ENCODE data around the gene SCN2B.

Gene SCN2B

DNA sequence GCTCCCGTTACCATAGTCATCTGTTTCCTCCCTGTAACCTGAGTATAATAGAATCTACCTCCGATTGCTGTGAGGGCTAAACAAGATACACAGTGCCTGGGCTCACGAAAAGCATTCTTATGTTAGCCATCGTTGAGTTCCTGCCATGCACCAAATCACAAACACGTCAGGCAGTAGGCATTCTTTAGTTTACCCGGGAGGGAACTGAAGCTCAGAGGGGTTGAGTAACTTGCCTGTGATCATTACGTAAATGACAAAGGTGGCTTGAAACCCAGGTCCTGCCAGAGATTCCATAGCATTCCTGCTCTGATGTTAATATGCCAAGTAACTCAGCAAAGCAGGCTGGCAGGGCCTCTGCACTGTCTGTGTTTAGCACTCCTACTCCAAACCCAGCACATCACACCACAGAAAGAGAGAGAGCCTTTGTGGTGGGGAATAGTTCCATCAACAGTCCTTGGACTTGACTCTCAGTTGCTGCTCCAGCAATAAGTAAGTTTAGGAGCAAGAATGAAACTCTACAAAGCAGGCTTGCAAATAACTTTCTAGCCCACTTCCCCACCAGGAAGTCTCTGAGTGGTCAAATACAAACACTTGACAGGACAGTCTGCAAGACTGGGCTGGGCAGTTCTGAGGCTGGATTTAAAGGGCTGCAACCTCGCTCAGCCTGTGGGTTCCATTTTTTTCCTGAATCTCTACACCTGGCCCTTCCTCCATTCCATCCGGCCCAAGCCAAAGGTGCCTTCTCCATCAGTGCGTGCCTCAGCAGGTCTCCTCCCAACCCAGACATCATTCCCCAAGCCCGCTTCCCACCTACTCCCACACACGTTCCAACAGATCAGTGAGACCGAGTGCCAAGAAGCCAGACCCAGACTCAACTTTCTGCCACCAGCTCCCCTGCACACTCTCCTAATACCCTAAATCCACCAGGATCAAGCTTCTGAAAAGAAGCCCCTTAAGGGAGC is 1.1 kb downstream of the SCN2B start:
- DNase-seq (ENCODE audit: low spot score) = no peak

DNA sequence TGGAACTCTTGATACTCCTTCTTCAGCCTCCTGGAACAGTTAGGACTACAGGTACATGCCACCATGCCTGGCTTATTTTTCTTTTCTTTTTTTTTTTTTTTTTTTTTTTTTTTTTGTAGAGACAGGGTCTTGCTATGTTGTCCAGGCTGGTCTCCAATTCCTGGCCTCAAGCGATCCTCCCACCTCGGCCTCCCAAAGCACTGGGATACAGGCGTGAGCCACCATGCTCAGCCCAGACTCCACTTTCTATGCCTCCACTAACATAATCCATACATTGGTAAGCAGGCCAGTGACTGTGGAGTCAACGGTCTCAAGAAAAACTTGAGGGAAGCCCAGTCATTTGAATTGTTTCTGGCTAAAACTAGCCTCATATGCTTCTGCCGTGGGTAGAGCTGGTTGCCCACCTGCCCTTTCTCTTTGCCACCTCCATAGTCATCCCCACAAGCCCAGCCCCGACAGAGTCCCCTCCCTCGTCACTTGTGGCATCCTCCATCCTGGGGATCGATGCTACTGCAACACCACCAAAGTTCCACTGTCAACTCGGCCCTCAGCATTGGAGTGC is 2.4 kb downstream of the SCN2B start:
- DNase-seq (ENCODE audit: low spot score) = no peak

DNA sequence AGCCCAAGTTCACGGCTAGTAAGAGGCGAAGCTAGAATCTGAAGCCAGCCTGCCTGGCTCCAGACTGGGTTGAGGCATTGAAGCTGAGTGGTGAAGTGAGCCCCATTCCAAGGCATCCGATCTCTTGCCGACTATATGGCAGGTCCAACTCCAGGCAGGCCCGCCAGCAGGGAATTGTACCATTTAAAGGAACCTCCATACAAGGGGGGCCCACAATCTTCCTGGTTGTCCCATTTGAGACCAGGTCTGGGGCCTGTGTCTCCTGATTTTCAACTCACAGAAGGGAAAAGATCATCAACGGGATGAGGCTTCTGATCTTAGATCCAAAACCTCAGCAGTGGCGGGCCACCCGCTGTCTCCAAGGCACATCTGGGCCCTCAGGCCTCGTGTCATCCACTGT is 4.1 kb downstream of the SCN2B start:
- DNase-seq (ENCODE audit: low spot score) = no peak

DNA sequence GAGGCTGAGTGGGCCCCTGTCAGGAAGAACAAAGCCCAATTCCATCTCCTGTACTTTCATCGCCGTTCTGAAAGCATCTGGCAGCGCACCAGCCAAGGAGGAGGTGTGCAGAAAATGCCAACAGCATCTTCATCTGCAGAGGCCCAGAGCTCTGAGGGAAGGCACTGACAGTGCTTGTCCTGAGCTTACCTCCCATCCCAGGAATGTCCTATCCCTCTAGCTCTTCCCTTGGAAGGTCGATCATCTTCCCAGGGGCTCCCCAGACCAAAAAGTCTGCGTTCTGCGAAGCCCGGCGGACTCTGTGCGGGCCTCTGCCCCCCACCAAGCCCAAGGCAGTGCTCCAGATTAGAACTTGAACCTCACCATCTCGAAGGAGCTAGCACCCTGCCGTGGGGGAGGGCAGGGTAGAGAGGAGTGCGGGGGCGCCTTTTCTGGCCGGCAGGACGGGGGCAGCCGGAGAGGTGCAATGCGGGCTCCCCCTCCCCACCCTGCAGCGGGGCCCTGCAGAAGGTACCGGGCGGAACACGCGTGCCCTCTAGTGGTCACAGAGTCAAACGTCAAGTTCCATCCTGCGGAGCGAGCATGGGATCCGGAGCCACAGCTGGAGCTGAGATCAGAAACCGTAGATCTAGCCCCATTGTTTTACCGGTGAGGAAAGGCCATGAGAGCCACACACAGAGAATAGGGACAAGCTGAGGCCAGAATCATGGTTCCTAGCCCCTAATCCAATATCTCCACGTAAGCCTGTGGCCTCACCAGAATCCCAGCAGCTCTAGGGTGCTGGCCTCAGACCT is 5.0 kb downstream of the SCN2B start:
- DNase-seq (ENCODE audit: low spot score) = peak; percentile 39

DNA sequence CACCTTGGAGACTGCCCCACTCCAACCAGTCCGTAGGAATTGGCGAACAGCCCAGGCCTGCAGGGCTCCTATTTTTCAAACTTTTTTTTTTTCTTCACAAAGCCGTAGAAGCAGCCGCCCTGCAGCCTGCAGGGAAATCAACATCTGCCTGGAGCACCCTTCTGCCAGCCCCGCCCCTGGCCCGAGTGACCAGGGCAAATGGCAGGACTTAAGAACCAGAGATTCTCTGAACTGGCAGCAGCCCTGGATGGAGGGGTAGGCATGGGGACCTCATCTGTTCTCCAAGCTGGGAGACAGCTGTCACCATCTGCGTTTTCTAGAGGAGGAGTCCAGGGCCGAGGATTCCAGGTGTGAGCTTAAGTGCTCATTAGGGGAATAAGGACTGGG is 5.6 kb downstream of the SCN2B start:
- DNase-seq (ENCODE audit: low spot score) = no peak

DNA sequence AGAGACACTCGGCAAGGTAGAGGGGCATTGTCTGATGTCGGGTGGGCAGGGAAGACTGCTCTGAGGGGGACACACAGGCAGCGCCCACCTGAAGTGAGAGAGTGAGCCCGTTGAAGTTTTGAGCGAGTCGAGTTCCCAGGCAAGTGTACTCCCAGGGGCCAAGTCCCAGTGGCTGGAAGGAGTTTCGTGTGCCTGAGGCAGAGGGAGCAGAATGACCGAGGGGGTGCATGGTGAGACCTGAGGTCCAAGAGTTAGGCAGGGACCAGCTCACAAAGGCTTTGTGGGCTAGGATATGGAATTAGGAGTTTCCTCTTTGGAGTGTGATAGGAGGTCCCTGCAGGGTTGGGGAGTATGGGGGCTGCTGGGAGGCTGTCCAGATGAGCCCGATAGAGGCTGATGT is 6.2 kb downstream of the SCN2B start:
- DNase-seq (ENCODE audit: low spot score) = no peak

DNA sequence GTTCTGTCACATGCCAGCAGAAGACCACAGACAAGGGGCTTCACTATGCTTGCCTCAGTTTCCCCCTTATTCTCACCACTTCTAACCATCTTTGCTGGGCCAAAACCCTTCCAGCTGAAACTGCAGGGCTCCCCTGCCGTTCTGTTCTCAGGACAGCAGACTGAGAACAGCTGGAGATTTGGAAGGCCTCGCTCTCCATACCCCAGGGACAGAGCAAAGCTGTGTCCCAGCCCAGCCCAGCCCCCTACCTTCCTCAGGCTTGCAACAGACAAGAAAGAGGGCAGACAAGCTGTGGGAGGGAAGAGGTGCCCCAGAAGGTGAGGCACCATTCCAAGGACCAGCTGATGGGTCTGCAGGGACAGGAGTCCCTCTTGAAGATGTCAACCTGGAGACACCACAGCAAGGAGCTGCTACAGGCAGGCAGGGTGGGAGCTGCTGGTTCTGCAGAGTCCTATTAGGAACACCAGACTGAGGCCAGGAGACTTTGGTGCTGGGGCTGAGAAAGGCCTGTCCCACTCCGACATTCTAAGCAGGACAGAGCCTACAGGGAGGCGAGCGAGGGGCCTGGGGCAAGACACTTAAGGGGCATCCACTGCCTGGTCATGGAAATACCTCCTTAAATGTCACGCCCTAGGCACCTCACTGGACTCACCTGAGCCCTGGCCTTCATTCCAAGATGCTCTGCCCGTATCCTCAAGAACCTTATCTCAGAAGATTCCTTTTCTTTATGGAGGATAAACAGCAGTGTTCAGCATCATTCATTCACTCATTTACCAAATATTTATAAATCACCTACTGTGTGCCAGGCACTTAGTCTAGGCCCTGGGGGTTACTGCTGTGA is 6.9 kb downstream of the SCN2B start:
- no peak for DNase-seq (ENCODE audit: low spot score)

DNA sequence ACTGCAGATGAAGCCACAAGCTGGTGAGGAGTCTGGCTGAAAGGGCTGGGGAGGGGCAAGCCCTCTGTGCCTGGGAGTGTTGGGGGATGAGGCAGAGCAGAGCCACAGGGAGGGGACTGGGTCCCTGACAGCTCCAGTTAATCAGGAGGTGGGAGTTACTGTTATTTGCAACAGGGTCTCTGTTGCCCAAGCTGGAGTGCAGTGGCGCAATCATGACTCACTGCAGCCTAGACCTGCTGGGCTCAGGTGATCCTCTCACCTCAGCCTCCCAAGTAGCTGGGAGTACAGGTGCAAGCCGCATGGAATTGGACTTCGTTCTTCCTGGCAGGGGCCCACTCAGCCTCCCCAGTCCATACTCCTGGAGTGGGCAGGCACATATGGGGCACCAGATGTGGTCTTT is 7.7 kb downstream of the SCN2B start:
- no peak for DNase-seq (ENCODE audit: low spot score)

DNA sequence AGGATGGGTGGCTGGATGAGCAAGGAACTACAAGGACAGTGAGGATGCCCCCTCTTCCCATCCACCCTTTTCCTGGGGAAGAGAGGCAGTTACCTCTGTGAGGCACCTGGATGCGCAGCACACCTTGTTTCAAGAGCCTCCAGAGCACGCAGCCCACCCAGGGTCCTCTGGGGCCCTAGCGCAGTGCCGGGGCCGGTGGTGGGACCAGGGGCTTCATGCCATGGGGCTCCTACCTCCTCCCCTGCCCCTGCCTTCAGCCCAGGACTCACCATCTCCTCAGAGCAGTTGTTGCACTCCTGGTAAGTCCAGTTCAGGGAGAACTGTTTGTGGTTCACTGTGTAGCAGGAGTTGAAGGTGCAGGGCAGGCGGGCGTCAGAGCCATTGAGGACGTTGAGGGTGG is 8.1 kb downstream of the SCN2B start:
- no peak for DNase-seq (ENCODE audit: low spot score)

DNA sequence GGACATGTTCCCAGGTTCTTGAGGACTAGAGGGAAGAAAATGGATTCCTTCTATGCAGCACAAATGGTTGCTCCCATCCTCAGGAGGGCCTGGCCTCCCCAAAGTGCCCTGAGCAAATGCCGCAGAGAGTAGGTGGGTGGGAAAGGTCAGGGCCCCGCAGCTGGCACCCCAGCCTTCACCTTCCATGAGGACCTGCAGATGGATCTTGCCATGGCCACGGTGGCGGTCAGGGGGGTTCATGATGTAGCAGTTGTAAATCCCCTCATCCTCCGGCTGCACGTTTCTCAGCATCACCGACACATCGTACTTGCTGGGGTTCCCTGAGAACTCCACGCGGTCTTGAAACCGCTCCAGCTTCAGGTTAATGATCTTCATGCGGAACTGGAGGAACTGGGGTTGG is 8.5 kb downstream of the SCN2B start:
- no peak for DNase-seq (ENCODE audit: low spot score)

DNA sequence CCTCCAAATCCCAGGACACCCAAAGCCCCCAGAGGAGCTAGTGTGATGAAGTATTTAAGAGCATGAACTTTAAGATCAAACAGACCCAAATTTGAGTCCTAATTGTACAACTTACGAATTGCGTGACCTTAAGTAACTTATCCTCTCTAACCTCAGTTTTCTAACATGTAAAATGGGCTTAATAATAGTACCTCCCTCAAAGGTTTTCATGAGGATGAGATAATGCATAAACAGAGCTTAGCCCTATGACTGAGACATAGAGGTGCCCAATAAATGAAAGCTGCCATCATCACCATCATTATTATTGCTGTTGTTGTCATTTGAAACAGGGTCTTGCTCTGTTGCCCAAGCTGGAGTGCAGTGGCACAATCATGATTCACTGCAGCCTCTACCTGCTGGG is 9.2 kb downstream of the SCN2B start:
- no peak for DNase-seq (ENCODE audit: low spot score)

DNA sequence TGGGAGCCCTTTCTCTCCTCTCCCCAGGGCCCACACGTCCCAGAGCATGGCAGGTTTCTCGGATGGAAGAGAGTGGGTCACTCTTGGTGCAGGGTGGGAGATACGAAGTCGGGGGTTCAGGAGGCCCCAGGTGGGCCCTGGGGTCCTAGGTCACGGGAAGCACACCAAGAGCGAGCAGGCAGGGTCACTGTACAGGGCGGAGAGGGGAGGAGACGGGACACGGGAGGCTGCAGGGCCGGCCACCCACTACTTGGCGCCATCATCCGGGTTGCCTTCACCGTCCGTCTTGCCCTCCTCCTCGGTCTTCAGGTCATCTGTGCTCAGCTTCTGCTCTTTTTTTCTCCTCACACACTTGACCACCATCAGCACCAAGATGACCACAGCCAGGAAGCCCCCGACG is 9.8 kb downstream of the SCN2B start:
- DNase-seq (ENCODE audit: low spot score) = no peak

DNA sequence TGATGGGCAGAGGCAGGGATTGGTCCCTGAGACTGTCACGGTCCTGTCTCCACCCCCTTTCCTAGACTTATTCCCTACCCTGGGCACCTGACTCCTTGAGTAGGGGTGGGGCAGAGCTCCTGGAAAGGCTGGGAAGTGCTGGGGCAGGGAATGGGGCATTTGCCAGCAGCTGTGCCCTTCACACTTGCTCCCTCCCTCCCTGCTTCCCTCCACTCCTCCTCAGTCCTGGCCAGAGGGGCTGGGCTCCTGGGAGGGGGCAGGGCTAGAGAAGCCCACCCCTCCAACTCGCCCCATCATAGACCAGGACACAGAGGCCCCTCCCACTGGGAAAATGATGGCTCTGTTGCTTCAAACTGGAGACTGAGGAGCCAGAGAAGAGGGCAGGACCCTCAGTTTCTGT is 11.6 kb downstream of the SCN2B start:
- DNase-seq (ENCODE audit: low spot score) = no peak

DNA sequence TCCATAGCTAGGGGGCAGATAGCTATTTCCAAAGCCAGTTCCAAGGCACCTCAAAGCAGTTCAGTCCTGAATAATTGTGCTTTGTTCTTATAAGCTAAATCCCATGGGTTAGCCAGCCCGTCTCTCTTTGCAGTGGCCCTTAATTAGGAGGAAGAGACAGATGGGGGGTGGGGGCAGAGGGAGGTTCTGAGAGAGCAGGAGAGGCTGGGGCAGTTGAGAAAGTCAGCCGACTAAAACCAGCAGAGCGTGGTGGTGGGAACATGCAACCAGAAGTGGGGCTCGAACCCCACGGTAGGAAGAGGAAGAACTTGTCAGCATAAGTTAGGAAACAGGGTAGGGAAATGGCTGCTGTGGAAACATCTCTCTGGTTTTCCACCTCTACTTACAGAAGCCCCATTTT is 12.9 kb downstream of the SCN2B start:
- DNase-seq (ENCODE audit: low spot score) = no peak

DNA sequence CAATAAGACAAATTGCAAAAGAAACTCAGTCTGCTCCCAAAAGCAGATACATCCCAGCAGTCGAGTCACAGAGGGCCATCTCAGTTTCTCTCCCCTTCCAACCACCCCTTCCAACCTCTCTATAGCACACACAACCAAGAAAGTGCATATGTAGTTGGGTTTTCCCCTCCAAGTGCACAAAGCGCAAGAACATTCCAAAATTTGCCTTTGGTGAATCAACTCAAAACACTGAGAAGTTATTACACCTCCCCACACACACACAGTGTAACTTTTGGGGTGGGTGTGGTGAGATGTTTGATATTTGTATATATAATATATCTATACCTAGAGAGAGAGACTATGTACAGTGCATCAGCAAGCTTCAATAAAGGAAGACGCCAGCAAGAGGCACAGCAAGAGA is 13.6 kb downstream of the SCN2B start:
- DNase-seq (ENCODE audit: low spot score) = no peak

DNA sequence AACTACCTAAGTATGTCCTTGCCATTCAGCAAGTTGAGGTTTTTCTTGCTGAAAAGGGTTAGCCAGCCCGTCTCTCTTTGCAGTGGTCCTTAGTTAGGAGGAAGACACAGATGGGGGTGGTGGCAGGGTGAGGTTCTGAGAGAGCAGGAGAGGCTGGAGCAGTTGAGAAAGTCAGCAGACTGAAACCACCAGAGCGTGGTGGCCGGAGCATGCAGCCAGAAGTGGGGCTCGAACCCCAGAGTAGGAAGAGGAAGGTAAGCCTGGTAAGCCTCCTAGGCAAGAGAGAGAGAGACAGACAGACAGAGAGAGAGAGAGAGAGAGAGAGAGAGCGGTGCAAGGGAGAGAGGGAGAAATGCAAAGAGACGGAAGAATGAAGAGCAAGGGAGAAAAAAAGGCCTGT is 14.7 kb downstream of the SCN2B start:
- DNase-seq (ENCODE audit: low spot score) = no peak

DNA sequence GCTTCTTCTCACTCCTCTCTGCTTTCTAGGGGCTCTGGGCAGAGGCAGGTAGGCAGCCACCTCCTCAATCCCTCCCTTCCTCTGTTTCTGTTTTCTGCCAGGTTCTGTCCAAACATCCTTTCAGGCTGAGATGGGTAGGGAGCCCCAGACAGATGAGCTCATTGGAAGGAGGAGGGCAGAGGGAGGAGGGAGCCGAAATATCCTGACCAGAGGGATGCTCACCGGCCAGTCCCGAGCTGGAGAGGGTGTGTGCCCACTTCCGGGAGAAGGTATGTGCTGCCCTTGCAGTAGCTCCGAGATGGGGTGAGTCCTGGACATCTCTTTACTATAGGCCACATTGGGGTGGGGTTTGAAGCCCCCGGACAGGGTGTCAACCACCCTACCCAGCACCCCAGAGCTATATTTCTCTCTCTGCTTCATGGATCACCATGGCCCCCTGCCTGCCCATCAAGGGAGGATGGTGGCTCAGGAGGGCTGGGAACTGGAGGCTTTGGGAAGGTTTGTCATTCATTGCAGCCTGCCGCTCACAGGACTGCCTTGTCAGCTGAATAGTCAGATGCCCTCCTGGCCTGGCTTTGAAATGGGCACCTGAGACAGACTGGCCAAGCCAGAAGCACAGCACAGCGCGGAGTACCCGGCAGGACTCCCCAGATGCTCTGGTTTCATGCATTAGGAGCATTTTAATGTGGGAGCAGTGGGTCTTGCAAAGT is 19.1 kb downstream of the SCN2B start:
- DNase-seq (ENCODE audit: low spot score) = no peak

DNA sequence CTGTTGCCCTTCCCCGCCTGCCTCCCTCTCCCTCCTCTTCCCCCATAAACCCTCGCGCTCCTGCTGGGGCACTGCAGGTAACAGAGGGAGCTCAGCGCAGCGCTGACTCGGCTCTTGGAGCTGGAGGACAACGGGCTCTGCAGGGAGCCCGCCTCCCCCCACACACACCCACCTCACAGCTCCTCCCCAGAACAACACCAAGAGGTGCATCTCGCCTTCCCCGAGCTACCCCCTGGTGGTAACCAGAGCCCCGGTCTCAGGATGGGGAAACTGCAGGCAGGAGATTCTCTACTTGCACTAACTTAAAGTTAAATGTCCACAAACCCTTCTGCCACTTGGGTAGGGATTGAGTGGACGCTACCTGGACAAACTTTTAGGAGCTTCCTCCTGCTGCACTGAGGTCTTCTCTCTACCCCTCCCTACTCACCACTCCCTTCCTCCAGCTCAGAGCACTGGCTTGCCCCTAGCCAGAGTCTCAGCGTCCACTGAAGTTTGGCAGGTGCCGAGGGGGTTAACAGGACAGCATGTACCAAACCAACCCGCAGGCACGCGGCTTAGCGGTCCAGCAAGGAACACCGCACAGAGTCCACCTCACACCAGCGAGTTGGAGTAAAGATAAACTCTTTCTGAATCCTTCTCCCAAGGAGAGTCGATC is 19.8 kb downstream of the SCN2B start:
- DNase-seq (ENCODE audit: low spot score) = peak; percentile 36

DNA sequence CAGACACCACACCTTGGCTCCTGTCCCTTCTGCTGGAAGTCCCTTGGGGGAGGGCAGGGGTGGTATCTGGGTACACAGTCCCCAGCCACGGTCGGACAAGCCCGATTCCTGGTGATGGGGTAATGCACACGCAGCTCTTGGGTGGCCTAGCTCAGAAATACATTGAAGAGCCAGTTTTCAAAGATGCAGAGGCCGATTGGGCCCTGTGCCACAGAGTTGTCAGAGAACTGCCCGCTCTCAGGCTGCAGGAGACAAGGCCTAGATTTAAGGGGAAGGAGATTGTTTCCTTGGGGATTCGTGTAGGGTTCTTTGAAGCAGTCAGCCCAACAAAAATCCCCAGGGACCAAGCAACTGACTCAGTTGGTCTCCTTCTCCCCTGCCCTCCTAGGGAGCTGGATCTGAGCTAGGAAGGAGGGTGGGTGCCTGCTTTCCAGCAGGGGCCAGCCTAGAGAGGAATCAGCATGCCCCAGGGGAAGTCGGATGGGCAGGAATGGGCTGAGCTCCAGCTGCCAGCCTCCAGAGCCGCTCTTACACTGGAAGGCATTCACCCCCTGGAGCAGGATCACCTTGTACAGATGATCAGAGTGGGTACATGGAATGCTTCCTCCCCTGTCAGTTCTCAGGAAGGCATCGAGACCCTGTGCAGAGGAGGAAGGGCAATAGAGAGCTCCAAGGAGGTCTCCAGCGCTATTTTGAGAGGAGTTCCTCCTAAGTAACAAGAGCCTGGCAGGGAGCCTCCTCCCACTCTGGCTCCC is 20.5 kb downstream of the SCN2B start:
- no peak for DNase-seq (ENCODE audit: low spot score)

DNA sequence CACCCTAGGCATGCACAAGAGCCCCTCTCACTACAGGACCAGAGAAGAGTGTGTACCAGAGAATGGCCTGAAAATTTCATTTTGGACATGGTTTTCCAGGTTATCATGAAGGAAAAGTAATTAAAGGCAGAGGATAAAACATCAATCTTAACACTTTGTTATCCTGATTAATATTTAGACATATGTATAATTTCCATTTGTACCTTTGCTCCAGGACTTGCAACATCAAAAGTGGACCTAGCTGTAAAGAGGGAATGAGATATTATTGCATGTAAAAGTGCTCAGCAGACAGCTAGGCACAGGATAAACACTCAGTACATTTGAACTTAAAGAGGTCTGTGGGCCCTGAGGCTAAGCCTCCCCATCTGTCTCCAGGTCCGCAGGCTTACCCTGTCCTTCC is 21.8 kb downstream of the SCN2B start:
- DNase-seq (ENCODE audit: low spot score) = no peak

Data from SW480 (cell line).